T-helper 22 cell (primary cell): ENCODE measurements around the gene TRIO.

Experiments used
- DNase-seq: peaks from one replicate; pipeline ENCODE4 v3.0.0-alpha.2; 2020; ENCODE audit warnings: low read depth

Gene TRIO

GRCh38 chr5:14148483-14148882, 5.3 kb downstream of the TRIO start:
- DNase-seq, result no peak

GRCh38 chr5:14148890-14149671, 5.9 kb downstream of the TRIO start:
- no peak for DNase-seq

- DNase-seq, result no peak
These were observed 6.6 kb downstream of the TRIO start for GRCh38 chr5:14149672-14150274.

GRCh38 chr5:14151416-14151815, 8.3 kb downstream of the TRIO start:
- DNase-seq, result no peak

- DNase-seq, result no peak
These were observed 10.1 kb downstream of the TRIO start for GRCh38 chr5:14153071-14153864.

- no peak for DNase-seq
These were observed 11.0 kb downstream of the TRIO start for GRCh38 chr5:14153932-14154731.

- no peak for DNase-seq
These were observed 11.9 kb downstream of the TRIO start for GRCh38 chr5:14155075-14155474.

- DNase-seq, result no peak
These were observed 12.6 kb downstream of the TRIO start for GRCh38 chr5:14155739-14156138.

GRCh38 chr5:14156290-14156649, 13.1 kb downstream of the TRIO start:
- DNase-seq, result no peak

GRCh38 chr5:14156650-14157492, 13.7 kb downstream of the TRIO start:
- no peak for DNase-seq

- DNase-seq, result no peak
These were observed 14.3 kb downstream of the TRIO start for GRCh38 chr5:14157493-14157782.

GRCh38 chr5:14158890-14159666, 15.9 kb downstream of the TRIO start:
- no peak for DNase-seq

- DNase-seq, result no peak
These were observed 18.8 kb downstream of the TRIO start for GRCh38 chr5:14161825-14162556.

- no peak for DNase-seq
These were observed 21.3 kb downstream of the TRIO start for GRCh38 chr5:14164164-14165163.

- DNase-seq, result no peak
These were observed 22.4 kb downstream of the TRIO start for GRCh38 chr5:14165375-14166106.

- no peak for DNase-seq
These were observed 23.3 kb downstream of the TRIO start for GRCh38 chr5:14166437-14166836.

- no peak for DNase-seq
These were observed 24.2 kb downstream of the TRIO start for GRCh38 chr5:14167211-14167845.
